Dedifferentiated amniotic fluid mesenchymal stem cell (primary cell): ENCODE results near the gene MYH11.
A peak's percentile ranks its signal among the peaks of the same experiment; 100 is the strongest.
"Not testable (repeated sequence)": the region's sequence is repeated elsewhere in the genome, so short reads cannot be mapped to it uniquely, and the experiment has no call there.

Source experiments
- DNase-seq: peaks from one replicate; pipeline ENCODE4 v3.0.0-alpha.2; 2016; ENCODE audit errors: extremely low spot score

The MYH11 gene

GRCh38 chr16:15674571-15674970, 182.3 kb downstream of the MYH11 start:
- DNase-seq, result no peak

GRCh38 chr16:15672514-15673167, 184.2 kb downstream of the MYH11 start:
- peak; percentile 84 for DNase-seq

GRCh38 chr16:15672127-15672513, 184.7 kb downstream of the MYH11 start:
- DNase-seq, result not testable (repeated sequence)

- no peak for DNase-seq
These were observed 185.2 kb downstream of the MYH11 start for GRCh38 chr16:15671530-15672117.

- no peak for DNase-seq
These were observed 189.6 kb downstream of the MYH11 start for GRCh38 chr16:15667091-15667742.

GRCh38 chr16:15665107-15665506, 191.7 kb downstream of the MYH11 start:
- DNase-seq, result no peak

- no peak for DNase-seq
These were observed 196.6 kb downstream of the MYH11 start for GRCh38 chr16:15660203-15660601.

- DNase-seq, result no peak
These were observed 198.3 kb downstream of the MYH11 start for GRCh38 chr16:15658556-15658955.

GRCh38 chr16:15658149-15658548, 198.7 kb downstream of the MYH11 start:
- DNase-seq, result no peak

- DNase-seq, result not testable (repeated sequence)
These were observed 201.3 kb downstream of the MYH11 start for GRCh38 chr16:15655561-15655960.

GRCh38 chr16:15654591-15654990, 202.2 kb downstream of the MYH11 start:
- no peak for DNase-seq

- peak; percentile 70 for DNase-seq
These were observed 203.6 kb downstream of the MYH11 start for GRCh38 chr16:15653227-15653626.
